IMR-90 (cell line): ENCODE measurements around the gene LYSMD3.

Experiments
- BHLHE40 ChIP-seq: fragments of 150-350 bp; IDR thresholded peaks from 2 replicates; pipeline ENCODE4 v1.6.1; 2016; ENCODE audit warnings: mild to moderate bottlenecking, low read depth, low read length
- CEBPB ChIP-seq: IDR thresholded peaks from 2 replicates; pipeline ENCODE4 v1.6.1; 2012; ENCODE audit warnings: low read depth, low read length, improper control_type of control experiment
- CTCF ChIP-seq: conservative IDR thresholded peaks from 2 replicates; pipeline ENCODE4 v1.5.1; 2012; ENCODE audit warnings: mild to moderate bottlenecking, low read depth, low read length, improper control_type of control experiment
- ELK1 ChIP-seq: fragments of 150-350 bp; IDR thresholded peaks from 2 replicates; pipeline ENCODE4 v1.6.1; 2016; ENCODE audit warnings: low read depth, mild to moderate bottlenecking, low read length, moderate library complexity, borderline replicate concordance
- POLR2A ChIP-seq: IDR thresholded peaks from 2 replicates; pipeline ENCODE4 v1.6.1; 2012; ENCODE audit warnings: mild to moderate bottlenecking, low read depth, low read length
- USF2 ChIP-seq: fragments of 150-350 bp; IDR thresholded peaks from 2 replicates; pipeline ENCODE4 v1.6.1; 2017; ENCODE audit warnings: mild to moderate bottlenecking, antibody characterized with exemption, low read length, low read depth

GRCh38 chr5:90518661-90519060 is 10.7 kb downstream of the LYSMD3 start:
- TF ChIP-seq CTCF (no peak), CEBPB (no peak), ELK1 (no peak), USF2 (peak; percentile 65; the same call in 1 of the 2 replicates), POLR2A (no peak), BHLHE40 (no peak)
